CD8-positive, alpha-beta memory T cell (primary cell): ENCODE data around the gene SOD3. TPM values are rescaled to one million over a fixed set of nuclear protein-coding genes. Genes with fewer than 3 reads are reported as not detected.

Experiments used
- CTCF ChIA-PET: fragments of 350-600 bp; sonication (Branson Sonifier 250); formaldehyde crosslinking; loops from one replicate; lab custom pipeline; 2021; ENCODE audit warnings: antibody characterized with exemption; lab: Charles Lee
- POLR2A ChIA-PET: fragments of 350-600 bp; sonication (Branson Sonifier 250); formaldehyde crosslinking; loops from one replicate; lab custom pipeline; 2021; ENCODE audit warnings: antibody characterized with exemption; lab: Charles Lee
- DNase-seq, 5 donors: peaks; one replicate each; pipeline versions ENCODE4 v3.0.0 to v3.0.0-alpha.2; 2020 to 2022; ENCODE audit warnings: mixed read lengths in 1 of 5
- H3K27ac ChIP-seq: one replicate; pipeline ENCODE4 v1.7.0; 2013; ENCODE audit warnings: low read depth, mild to moderate bottlenecking, low read length, moderate library complexity
- H3K27me3 ChIP-seq: 2 replicates; pipeline ENCODE4 v1.7.0; 2013; ENCODE audit warnings: low read length, mild to moderate bottlenecking; ENCODE audit not compliant: insufficient read depth, poor library complexity, severe bottlenecking
- H3K36me3 ChIP-seq: 2 replicates; pipeline ENCODE4 v1.7.0; 2013; ENCODE audit warnings: mild to moderate bottlenecking, low read length, moderate library complexity; ENCODE audit not compliant: insufficient read depth
- H3K4me1 ChIP-seq: 2 replicates; pipeline ENCODE4 v1.7.0; 2013; ENCODE audit warnings: mild to moderate bottlenecking, low read length, moderate library complexity; ENCODE audit not compliant: insufficient read depth
- H3K4me3 ChIP-seq: 2 replicates; pipeline ENCODE4 v1.7.0; 2013; ENCODE audit warnings: mild to moderate bottlenecking, low read length
- H3K9me3 ChIP-seq: 2 replicates; pipeline ENCODE4 v1.7.0; 2013; ENCODE audit warnings: mild to moderate bottlenecking, low read length
- H3K27ac Mint-ChIP-seq, 8 donors: one replicate each; pipeline ENCODE4 v1.8.0; 2020 to 2021; ENCODE audit warnings: mixed read lengths in 8 of 8, mild to moderate bottlenecking in 6 of 8, inconsistent platforms in 3 of 8, moderate library complexity in 3 of 8
- H3K27me3 Mint-ChIP-seq, 2 donors: one replicate each; pipeline ENCODE4 v1.8.0; 2020 to 2021; ENCODE audit warnings: mixed read lengths in 2 of 2, mild to moderate bottlenecking in 1 of 2, moderate library complexity in 1 of 2
- H3K36me3 Mint-ChIP-seq, 3 donors: one replicate each; pipeline ENCODE4 v1.8.0; 2020 to 2021; ENCODE audit warnings: mixed read lengths in 3 of 3, inconsistent platforms in 1 of 3, mild to moderate bottlenecking in 1 of 3
- H3K4me1 Mint-ChIP-seq, 3 donors: one replicate each; pipeline ENCODE4 v1.8.0; 2020 to 2021; ENCODE audit warnings: mixed read lengths in 3 of 3, inconsistent platforms in 1 of 3, mild to moderate bottlenecking in 1 of 3
- H3K4me3 Mint-ChIP-seq, 7 donors: one replicate each; pipeline ENCODE4 v1.8.0; 2020 to 2021; ENCODE audit warnings: mixed read lengths in 7 of 7, mild to moderate bottlenecking in 6 of 7, moderate library complexity in 4 of 7, inconsistent platforms in 2 of 7
- H3K9me3 Mint-ChIP-seq, 5 donors: one replicate each; pipeline ENCODE4 v1.8.0; 2020 to 2022; ENCODE audit warnings: mixed read lengths in 5 of 5, mild to moderate bottlenecking in 3 of 5, moderate library complexity in 2 of 5, inconsistent platforms in 1 of 5
- polyA plus RNA-seq: library from polyadenylated mRNA; unstranded; fragments of 300-500 nt; fragmentation: Illumina TruSeq; gene quantifications from one replicate; pipeline ENCODE4 v1.2.3, GENCODE V29; 2021
- total RNA-seq, 2 experiments: library from RNA; stranded (reverse); gene quantifications; one replicate each; pipeline ENCODE4 v1.2.3, GENCODE V29; 2021

Gene SOD3
- total and polyA plus RNA-seq, 3 experiments from 2014 or later: not detected

DNA sequence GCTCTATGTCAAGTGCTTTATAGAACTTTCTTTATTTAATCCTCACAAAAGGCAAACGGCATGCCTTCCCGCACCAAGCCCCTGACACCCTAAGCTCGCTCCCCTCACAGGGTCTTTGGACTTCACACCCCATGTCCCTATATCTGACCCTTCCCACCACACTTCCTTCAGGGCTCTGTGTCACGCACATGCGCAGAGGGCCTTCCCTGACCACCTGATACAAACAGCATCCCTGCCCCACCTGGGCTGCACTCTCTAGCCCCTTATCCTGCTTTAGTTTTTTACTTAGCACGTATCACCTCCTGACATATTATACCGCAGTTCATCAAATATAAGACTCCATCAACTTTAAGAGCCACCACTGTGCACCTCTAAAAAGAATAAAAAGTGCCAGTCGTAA is 49.8 kb downstream of the SOD3 start:
- POLR2A ChIA-PET: no interaction called here
- CTCF ChIA-PET: no interaction called here
- H3K27me3 Mint-ChIP-seq: peaks cover 0 to 4% of the 10 kb centered on the region in 2 donors
- Histone ChIP-seq H3K27ac (no peak overlapping the region), H3K4me3 (no peak overlapping the region), H3K9me3 (no peaks in the 10 kb centered on the region), H3K4me1 (no peaks in the 10 kb centered on the region), H3K27me3 (no peaks in the 10 kb centered on the region), H3K36me3 (no peaks in the 10 kb centered on the region)
- H3K36me3 Mint-ChIP-seq: no peaks in the 10 kb centered on the region
- no peak overlapping the region for H3K27ac Mint-ChIP-seq
- H3K4me1 Mint-ChIP-seq: no peaks in the 10 kb centered on the region
- DNase-seq: no peak
- H3K4me3 Mint-ChIP-seq: no peak overlapping the region
- H3K9me3 Mint-ChIP-seq: no peaks in the 10 kb centered on the region

DNA sequence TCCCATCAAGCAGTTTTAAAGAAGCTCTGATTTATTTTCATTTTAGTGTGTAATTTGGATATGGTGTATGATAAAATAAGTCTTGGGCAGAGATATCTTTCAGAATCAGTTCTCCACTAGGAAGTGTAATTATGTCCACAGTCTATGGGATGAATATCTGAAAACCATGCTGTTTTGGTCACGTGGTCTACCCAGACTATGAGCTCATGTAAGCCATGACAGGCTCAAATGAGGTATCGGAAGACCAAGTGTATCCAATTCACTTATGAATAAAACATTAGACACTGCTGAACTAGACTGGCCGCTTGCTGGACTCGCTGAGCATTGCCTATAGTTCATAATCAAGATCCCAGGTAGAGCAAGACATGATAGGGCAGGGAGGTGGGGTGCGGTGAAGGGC is 50.5 kb downstream of the SOD3 start:
- Histone ChIP-seq H3K4me1 (no peaks in the 10 kb centered on the region), H3K27ac (no peak overlapping the region), H3K4me3 (no peak overlapping the region), H3K9me3 (no peaks in the 10 kb centered on the region), H3K36me3 (no peaks in the 10 kb centered on the region), H3K27me3 (no peaks in the 10 kb centered on the region)
- H3K36me3 Mint-ChIP-seq: no peaks in the 10 kb centered on the region
- H3K4me1 Mint-ChIP-seq: no peaks in the 10 kb centered on the region
- DNase-seq: no peak
- peaks cover 0 to 5% of the 10 kb centered on the region in 2 donors for H3K27me3 Mint-ChIP-seq
- no peaks in the 10 kb centered on the region for H3K9me3 Mint-ChIP-seq
- H3K27ac Mint-ChIP-seq: no peak overlapping the region
- ChIA-PET POLR2A (no interaction called here), CTCF (no interaction called here)
- H3K4me3 Mint-ChIP-seq: no peak overlapping the region

DNA sequence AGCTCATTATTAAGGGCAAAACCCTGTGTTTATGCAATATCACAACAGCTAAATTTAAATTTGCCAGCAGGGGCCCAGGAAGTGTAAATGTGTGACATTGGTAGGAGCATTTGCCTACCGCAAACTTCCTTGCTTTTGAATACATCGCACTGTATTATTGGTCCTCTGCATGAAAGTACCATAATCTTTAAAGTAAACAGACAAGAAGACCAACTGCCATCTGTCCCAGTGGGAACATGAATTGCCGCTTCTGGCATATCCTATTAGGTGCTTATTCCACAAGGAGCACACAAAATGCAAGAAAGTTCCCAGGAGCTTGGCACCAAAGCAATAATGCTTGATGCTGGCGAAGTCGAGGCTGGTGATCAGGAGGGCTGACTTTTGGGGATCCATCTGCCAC is 51.3 kb downstream of the SOD3 start:
- no peaks in the 10 kb centered on the region for H3K36me3 ChIP-seq
- CTCF ChIA-PET: no interaction called here
- no peaks in the 10 kb centered on the region for H3K9me3 ChIP-seq
- Mint-ChIP-seq H3K4me3 (no peak overlapping the region), H3K9me3 (no peaks in the 10 kb centered on the region), H3K27ac (no peak overlapping the region), H3K27me3 (peaks cover 0 to 5% of the 10 kb centered on the region in 2 donors), H3K36me3 (no peaks in the 10 kb centered on the region), H3K4me1 (no peaks in the 10 kb centered on the region)
- DNase-seq: no peak
- H3K27ac ChIP-seq: no peak overlapping the region
- H3K4me3 ChIP-seq: no peak overlapping the region
- H3K4me1 ChIP-seq: no peaks in the 10 kb centered on the region
- H3K27me3 ChIP-seq: no peaks in the 10 kb centered on the region
- POLR2A ChIA-PET: no interaction called here

DNA sequence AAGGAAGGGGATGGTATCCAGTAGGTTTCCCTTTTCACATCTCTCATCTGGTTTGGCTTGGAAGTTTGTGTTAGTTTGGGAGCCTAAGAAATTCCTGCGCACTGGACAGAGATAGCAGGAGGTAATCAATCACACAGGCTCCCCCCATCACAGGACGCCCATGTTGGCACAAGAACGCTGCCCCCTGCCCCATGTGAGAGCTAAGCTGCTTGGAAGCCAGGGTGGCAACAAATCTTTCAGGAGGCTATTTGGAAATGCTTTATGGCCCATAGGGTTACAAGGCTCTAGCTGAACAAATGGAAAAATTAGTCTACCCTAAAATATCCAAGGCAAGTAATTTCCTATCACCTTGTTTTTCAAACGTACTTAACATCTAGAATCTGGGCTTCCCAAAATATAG is 54.0 kb downstream of the SOD3 start:
- Mint-ChIP-seq H3K27me3 (peaks cover 5 to 6% of the 10 kb centered on the region in 2 donors), H3K9me3 (peaks cover 0 to 2% (median 0%) of the 10 kb centered on the region in 5 donors), H3K36me3 (no peaks in the 10 kb centered on the region), H3K4me3 (no peak overlapping the region), H3K27ac (no peak overlapping the region), H3K4me1 (no peaks in the 10 kb centered on the region)
- Histone ChIP-seq H3K4me1 (no peaks in the 10 kb centered on the region), H3K9me3 (no peaks in the 10 kb centered on the region), H3K36me3 (no peaks in the 10 kb centered on the region), H3K27me3 (no peaks in the 10 kb centered on the region), H3K4me3 (no peak overlapping the region), H3K27ac (no peak overlapping the region)
- no peak for DNase-seq
- POLR2A ChIA-PET: no interaction called here
- CTCF ChIA-PET: no interaction called here

DNA sequence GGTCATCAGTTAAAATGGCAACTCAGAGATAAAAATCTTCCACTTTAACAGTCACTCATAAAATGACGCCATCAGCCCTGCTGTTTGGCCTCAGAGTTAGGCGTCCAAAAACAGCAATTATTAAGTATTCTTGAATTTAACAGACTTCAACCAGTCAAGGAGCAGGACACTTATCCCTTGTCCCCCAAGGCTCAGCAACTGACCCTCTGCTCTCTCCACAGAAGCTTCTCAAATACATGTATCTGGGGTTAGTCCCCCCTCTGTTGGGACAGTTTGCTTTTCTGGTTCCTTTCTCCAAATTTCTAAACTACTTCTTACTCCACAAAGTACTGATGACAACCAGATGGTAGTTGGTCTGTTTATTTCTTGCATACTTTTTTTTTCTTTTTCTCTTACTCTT is 54.4 kb downstream of the SOD3 start:
- no peaks in the 10 kb centered on the region for H3K27me3 ChIP-seq
- H3K27me3 Mint-ChIP-seq: peaks cover 5 to 6% of the 10 kb centered on the region in 2 donors
- no peak overlapping the region for H3K27ac ChIP-seq
- H3K9me3 Mint-ChIP-seq: peaks cover 0 to 2% (median 0%) of the 10 kb centered on the region in 5 donors
- no peaks in the 10 kb centered on the region for H3K36me3 Mint-ChIP-seq
- ChIA-PET POLR2A (no interaction called here), CTCF (no interaction called here)
- H3K36me3 ChIP-seq: no peaks in the 10 kb centered on the region
- DNase-seq: no peak
- no peaks in the 10 kb centered on the region for H3K4me1 Mint-ChIP-seq
- H3K9me3 ChIP-seq: no peaks in the 10 kb centered on the region
- H3K27ac Mint-ChIP-seq: no peak overlapping the region
- H3K4me1 ChIP-seq: no peaks in the 10 kb centered on the region
- no peak overlapping the region for H3K4me3 ChIP-seq
- H3K4me3 Mint-ChIP-seq: no peak overlapping the region

Other genes starting within 250 kb of the SOD3 start
- gene DHX15, start 211.0 kb upstream of the SOD3 start, total RNA-seq: 100 to 1,000 TPM; 207 to 209 TPM
- 54.8 TPM for gene DHX15, start 211.0 kb upstream of the SOD3 start, polyA plus RNA-seq
- gene CCDC149, start 117.5 kb downstream of the SOD3 start, total RNA-seq: under 1 TPM; 0.07 to 0.28 TPM
- not detected for gene CCDC149, start 117.5 kb downstream of the SOD3 start, polyA plus RNA-seq
- not detected for gene LGI2, start 235.4 kb downstream of the SOD3 start, total RNA-seq
- not detected for gene LGI2, start 235.4 kb downstream of the SOD3 start, polyA plus RNA-seq